Left ventricle myocardium superior (tissue), 1 donor: Measurements from ENCODE around the gene TRAPPC3. TPM values are rescaled to one million over a fixed set of nuclear protein-coding genes. Genes with fewer than 3 reads are reported as not detected.

Experiments
- ATAC-seq: fragments of 200-7000 bp; cut with Tn5 transposase; one replicate; pipeline ENCODE4 v1.9.1; 2020; ENCODE audit warnings: mild to moderate bottlenecking, moderate library complexity
- DNase-seq: peaks from one replicate; pipeline ENCODE4 v3.0.0-alpha.2; 2020
- intact Hi-C: fragments of 100-400 bp; cut with micrococcal nuclease; formaldehyde crosslinking; loops from one replicate; pipeline ENCODE4 v1.11.0; 2022
- total RNA-seq: library from RNA; stranded (reverse); fragmentation: NEBNext Ultra II Directional; extraction: Animal tissue kit (Norgen Biotek cat#: 25700); gene quantifications from one replicate; pipeline ENCODE4 v1.2.1, GENCODE V29; 2021
- donor health status: DM: no; HTN: yes; CAD: no; lungs with severe emphysema.

TRAPPC3 gene
- total RNA-seq, 1 donor from 2014 or later = 57.8 TPM

DNA sequence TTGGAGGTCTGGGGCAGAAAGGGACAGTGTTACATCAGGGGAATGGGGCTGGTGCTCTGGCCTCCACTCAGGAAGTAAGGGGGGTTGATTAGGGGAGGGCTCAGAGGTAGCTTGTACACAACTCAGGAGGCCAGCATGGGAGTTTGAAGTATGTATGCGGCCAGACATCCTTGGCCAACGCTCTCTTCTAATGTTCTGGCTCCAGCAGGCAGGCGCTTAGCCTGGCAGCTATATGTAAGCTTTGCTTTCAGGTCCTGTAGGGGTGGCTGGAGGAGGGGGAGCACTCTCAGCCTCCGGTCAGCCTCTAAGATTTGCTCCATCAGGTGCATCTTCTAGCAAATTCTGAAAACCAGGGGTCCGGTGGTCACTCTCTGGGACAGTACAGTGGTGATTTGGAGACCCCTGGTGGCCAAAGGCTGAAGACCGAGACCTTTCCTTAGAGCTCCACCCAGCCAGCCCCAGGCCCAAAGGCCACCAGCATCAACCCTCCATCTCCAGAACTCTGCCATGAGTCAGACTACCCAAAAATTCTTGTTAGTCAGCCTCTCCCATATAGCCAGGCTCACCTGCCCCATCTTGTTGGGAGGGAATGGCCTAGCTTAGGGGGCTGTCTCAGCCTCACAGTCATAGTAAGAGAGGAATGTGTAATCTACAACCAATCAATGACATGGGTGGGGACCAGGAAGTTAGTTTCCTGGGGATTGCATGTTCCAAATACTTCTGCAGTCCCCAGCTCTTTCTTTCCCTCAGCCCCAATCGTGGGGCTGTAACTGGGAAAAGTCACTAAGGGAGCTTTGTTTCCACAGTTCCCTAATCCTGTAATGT, 14.6 kb downstream of the TRAPPC3 start:
- intact Hi-C loops = no loop called here
- peak; percentile 63 for ATAC-seq
- DNase-seq = peak; percentile 62

DNA sequence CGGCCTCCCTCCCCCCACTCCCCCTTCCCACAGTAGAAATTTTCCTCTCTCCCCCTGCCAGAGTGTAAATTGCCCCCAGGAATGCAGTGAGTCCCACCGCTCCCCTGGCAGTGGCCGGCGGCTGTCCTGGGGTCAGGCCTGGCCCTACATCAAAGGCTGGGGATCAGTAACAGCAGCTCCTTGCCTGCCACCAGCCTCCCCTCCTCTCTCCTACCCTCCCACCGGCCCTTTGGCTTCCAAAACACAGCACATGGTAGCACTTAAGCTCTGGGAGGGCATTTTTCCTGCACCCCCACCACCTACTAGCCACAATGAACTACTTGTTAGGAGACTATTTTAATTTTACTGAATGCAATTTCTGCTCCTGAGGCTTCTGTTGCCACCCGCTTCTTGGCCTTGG, 15.3 kb downstream of the TRAPPC3 start:
- intact Hi-C loops = no loop called here
- DNase-seq (no peak), ATAC-seq (no peak)

- intact Hi-C loops = no loop called here
Observed at GRCh38 chr1:36133484-36133883, 15.8 kb downstream of the TRAPPC3 start.

DNA sequence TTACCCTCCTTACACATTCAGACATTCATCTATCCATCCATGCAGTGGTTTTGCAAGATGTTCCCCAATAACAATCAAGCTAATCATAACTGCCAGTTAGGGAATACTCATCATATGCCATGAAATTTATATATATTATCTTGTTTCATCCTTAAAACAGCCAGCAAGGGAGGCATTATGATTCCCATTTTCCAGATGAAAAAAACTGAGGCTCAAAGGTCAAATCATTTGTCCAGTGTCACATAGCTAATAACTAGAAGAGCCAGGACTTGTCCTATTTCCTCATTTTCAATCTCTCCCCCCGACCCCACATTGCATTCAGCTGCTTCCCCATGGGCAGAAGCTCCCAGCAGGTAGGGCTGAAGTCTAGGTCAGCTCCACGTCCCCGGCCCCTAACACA, 17.3 kb downstream of the TRAPPC3 start:
- no peak for DNase-seq
- no peak for ATAC-seq
- intact Hi-C loops = no loop called here

More at GRCh38 chr1:36133484-36133883, 15.8 kb downstream of the TRAPPC3 start:
- ATAC-seq (peak; percentile 55), DNase-seq (peak; percentile 47)

- intact Hi-C loops = no loop called here
- ATAC-seq (no peak), DNase-seq (no peak)
Observed at GRCh38 chr1:36128905-36129206, 20.4 kb downstream of the TRAPPC3 start.

- ATAC-seq (no peak), DNase-seq (no peak)
- intact Hi-C loops = no loop called here
Observed at GRCh38 chr1:36128126-36128904, 21.0 kb downstream of the TRAPPC3 start.

DNA sequence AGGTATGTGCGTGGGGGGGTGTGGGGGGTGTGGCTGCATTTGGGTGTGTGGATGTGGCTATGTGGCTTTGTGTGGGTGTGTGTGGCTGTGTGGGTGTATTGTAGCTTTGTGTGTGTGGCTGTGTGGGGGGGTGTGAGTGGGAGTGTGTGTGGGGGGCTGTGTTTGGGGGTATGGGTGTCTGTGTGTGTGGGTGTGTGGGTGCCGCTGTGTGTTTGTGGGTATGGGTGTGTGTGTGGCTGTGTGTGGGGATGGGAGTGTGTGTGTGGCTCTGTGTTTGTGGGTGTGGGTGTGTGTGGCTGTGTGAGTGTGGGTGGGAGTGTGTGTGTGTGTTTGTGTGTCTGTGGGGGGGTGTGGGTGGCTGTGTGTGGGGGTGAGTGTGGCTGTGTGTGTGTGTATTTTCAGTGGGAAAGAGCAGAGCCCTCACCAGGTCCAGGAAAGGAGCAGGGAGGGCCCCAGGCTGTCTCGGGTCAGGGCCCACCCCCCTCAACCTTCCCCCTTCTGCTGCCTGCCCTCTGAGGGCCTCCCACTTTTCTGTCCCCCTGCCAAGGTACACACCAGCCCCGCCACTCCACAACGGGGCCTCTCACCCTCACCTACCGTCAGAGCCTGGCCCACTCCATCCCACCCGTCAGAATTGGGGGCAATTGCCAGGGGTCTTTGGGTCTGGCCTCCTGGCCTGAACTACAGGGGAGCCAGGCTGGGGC, 22.3 kb downstream of the TRAPPC3 start:
- DNase-seq (no peak), ATAC-seq (no peak)
- intact Hi-C loops = no loop called here

GRCh38 chr1:36126005-36126716, 23.1 kb downstream of the TRAPPC3 start:
- no peak for ATAC-seq
- intact Hi-C loops = no loop called here
- no peak for DNase-seq

DNA sequence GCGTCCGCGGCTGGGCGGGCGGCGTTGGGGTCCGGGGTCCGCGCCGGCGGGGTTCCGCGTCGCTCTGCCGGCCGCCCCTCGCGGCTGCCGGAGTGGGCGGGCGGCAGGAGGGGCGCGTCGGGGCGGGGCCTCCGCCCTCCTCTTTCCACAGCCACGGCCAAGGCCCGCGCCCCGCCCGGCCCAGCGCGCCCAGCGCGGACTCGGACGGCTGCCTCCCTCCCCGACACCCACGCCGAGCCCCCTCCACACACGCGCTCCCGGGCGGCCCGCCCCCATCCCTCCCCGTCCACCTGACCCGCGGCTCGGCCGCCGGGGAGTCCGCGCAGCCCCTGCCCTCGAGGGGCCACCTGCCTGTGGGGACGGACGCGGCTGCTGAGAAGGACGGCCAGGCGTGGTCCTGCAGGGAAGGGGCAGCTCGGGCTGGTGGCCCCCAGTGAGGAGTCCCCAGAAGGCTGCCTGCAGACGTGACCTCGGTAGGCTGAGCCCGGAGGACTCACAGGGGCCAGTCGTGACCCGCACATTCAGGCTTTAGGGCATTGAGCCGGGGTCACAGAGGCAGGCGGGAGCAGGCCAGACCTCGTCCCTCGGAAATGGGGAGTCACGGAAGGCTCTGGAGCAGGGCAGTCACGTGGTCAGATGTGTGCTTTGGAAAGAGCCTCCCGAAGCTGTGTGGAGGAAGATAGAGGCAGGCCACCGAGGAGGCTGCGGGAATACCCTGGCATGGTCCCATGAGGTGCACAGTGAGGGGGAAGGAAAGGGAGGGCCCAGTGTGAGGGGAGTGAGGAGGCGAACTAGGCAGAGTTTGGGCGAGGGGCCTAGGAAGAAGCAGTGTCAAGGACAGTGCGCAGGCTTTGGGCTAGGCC, 23.9 kb downstream of the TRAPPC3 start, which contains the start of gene COL8A2:
COL8A2 (minus strand) TSS at position 94 of the 863 bp plus-strand sequence. CDS start 24,980 bp downstream, outside the sequence.
- DNase-seq = peak; percentile 71
- intact Hi-C loops = no loop called here
- peak; percentile 80 for ATAC-seq

GRCh38 chr1:36124404-36125128, 24.7 kb downstream of the TRAPPC3 start:
- ATAC-seq (no peak), DNase-seq (no peak)
- intact Hi-C loops = no loop called here

DNA sequence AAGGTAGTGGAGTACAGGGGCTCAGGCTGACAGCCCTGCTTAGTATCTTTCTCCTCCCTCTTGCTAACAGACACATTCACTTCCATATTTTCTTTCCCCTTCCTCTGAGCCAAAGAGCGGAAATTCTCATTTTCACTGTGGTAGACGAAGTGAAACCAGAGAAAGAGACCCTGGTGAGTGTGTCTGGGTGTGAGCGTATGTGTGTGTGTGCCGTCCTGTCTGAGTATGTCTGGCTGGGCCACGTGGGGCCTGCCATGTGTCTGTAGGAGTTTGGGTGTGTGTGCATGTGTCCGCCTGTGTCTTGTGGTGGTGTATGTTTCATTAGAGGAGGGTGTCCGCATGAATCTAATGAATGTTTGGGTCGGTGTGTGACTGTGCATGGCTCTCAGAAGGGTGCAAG, 25.9 kb downstream of the TRAPPC3 start:
- DNase-seq = peak; percentile 60
- peak; percentile 50 for ATAC-seq
- intact Hi-C loops = no loop called here

DNA sequence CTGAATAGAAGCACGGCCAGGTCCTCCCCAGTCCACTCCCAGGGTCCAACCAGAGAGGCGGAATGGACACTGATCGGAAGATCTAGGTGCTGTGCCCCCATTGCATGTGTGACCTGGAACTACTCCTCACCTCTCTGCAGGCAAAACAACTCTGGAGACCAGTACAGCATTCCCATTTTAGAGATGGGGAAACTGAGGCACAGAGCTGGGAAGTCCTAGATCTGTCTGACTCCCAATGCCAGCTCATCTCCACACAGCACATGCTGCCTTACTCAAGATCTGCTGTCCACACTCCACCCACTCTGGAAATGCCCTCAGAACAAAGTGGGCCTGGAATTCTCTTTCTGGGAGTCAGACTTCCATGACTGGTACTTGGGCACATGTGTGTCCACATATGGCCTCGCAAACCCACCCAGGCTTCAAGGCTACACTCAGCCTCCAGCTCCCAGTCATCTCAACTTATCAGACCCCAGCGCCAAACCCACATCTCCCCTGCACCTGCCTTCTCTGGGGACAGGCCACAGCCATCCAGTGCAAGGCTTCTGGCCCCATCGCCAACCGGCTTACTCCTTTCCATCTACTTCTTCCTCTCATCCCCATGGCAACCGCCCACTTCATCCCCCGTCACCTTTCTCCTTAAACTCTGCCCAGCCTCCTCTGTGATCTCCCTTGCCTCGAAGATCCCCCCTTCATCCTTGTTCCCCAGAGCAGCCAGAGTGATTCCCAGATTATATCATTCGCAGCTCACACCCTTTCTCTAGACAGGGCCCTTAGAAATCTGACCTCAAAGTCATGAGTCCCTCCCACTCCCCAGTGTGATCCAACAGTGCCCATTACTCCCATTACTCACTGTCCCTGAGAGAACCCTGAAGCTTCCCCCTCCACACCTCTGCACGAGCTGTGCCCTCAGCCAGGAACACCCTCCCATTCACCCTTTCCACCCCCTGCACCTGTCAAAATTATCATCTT, 26.9 kb downstream of the TRAPPC3 start:
- ATAC-seq = no peak
- intact Hi-C loops = no loop called here
- no peak for DNase-seq

GRCh38 chr1:36119456-36119855, 29.8 kb downstream of the TRAPPC3 start:
- ATAC-seq (no peak), DNase-seq (no peak)
- intact Hi-C loops = no loop called here

DNA sequence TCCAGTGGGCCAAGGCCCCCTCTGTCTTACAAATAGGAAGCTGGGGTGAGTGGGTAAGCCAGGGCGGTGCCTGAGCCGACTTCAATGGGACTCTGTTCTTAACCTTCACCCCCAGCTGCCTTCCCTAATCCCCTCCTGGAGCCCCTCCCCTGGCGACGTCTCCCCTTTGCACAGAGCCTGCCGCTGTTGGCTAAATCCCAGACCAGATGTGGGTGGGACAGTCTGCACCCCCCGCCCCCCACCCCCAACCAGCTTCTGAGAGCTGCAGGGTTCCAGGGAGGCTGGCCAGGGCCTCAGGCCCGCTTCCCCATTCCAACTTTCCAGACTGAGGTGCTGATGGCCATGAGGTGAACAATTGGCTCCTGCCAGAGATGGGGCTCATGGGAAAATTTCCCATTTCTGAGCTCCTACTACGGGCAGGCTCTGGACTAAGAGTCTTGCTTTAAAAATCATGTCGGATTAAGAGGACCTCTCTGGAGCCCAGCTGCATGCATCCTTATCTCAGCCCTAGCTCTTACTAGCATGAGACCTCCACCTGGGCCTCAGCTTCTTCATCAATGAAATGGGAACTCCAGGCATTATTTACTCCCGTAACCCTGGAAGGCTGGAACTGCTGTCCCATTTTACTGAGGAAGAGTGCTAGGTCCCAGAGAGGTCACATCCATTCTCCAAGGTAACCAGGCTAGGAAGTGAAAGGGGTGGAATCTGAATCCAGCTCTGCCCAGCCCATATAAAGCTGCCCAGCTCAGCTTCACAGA, 30.7 kb downstream of the TRAPPC3 start:
- intact Hi-C loops = no loop called here
- DNase-seq (no peak), ATAC-seq (no peak)

GRCh38 chr1:36116901-36117300, 32.4 kb downstream of the TRAPPC3 start:
- no peak for ATAC-seq
- no peak for DNase-seq
- intact Hi-C loops = no loop called here

- no peak for DNase-seq
- ATAC-seq = peak; percentile 40
- intact Hi-C loops = no loop called here
Observed at GRCh38 chr1:36115931-36116330, 33.4 kb downstream of the TRAPPC3 start.
